ENCODE data around the gene CRYBA4.

The CRYBA4 gene

GRCh38 chr22:26667140-26667539 lies 45.4 kb downstream of the CRYBA4 start:
- no peak for DNase-seq (ENCODE audit: low read depth)
- H3K4me3 ChIP-seq (ENCODE audit: control insufficient read depth, low read depth, low read length): no peak overlapping the region
- no peak for TF ChIP-seq CTCF (conservative IDR thresholded peaks at IDR 0.05; ENCODE audit: control insufficient read depth, insufficient read depth, low read depth, low read length)

DNA sequence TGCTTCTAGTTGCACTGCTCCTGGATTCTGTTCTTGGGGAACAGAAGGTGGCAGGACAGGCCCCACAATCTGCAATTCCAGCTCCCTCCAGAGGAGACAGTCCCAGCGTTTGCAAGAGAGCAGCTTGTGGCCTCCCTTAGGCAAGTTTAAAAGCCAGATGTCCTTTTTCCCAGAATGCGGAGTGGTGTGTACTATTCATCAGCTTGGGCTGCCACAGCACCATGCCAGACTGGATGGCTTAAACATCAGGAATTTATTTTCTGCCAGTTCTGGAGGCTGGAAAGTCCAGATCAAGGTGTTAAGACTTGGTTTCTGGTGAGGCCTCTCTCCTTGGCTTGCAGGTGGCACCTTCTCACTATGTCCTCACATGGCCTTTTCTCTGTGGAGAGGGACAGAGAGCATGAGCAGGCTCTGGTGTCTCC lies 47.3 kb downstream of the CRYBA4 start:
- no peak overlapping the region for H3K4me3 ChIP-seq (ENCODE audit: control insufficient read depth, low read depth, low read length)
- peak; percentile 32 for TF ChIP-seq CTCF (conservative IDR thresholded peaks at IDR 0.05; ENCODE audit: control insufficient read depth, insufficient read depth, low read depth, low read length)
- DNase-seq (ENCODE audit: low read depth): peak; percentile 40

- no peak overlapping the region for H3K4me3 ChIP-seq (ENCODE audit: control insufficient read depth, low read depth, low read length)
- TF ChIP-seq CTCF (conservative IDR thresholded peaks at IDR 0.05; ENCODE audit: control insufficient read depth, insufficient read depth, low read depth, low read length): no peak
Measured at GRCh38 chr22:26670459-26670858, 48.7 kb downstream of the CRYBA4 start.

DNA sequence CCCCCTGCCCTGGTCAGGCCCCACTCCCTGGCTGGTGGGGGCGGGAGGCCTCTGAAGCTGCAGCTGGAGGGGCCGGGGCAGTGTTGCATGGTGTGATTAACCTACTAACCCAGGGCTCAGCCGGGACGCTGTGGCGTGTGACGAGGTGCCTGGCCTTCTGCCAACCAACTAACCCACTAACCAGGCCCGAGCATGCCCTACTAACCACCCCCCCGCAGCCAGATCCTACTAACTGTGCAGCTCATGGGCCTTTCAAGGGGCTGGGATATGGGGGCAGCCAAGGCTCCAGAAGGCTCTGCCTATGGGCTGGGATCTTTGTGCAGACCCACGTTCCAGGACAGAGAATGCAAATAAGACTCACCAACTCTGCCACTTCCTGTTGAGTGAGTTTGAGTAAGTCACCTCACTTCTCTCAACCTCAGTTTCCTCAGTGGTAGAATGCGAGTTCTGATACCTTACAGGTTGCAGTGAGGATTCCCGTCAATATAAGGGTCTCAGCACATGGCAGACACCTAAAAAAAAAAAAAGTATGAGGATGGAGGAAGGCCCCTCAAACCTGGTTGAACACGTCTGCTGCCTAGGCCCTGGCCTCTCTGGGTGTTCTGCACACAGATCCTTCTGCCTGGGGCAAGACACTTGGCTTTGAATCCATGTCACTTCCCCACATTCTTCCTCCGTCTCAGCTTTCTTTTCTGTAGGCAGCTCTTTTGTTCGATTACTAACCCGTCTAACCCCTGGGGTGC lies 49.7 kb downstream of the CRYBA4 start:
- DNase-seq (ENCODE audit: low read depth): no peak
- no peak overlapping the region for H3K4me3 ChIP-seq (ENCODE audit: control insufficient read depth, low read depth, low read length)
- TF ChIP-seq CTCF (conservative IDR thresholded peaks at IDR 0.05; ENCODE audit: control insufficient read depth, insufficient read depth, low read depth, low read length): no peak

More at GRCh38 chr22:26670459-26670858, 48.7 kb downstream of the CRYBA4 start:
- no peak for DNase-seq (ENCODE audit: low read depth)

GRCh38 chr22:26672060-26672471 lies 50.3 kb downstream of the CRYBA4 start:
- no peak for DNase-seq (ENCODE audit: low read depth)
- peak overlapping the region; percentile 90 for H3K4me3 ChIP-seq (ENCODE audit: control insufficient read depth, low read depth, low read length)
- no peak for TF ChIP-seq CTCF (conservative IDR thresholded peaks at IDR 0.05; ENCODE audit: control insufficient read depth, insufficient read depth, low read depth, low read length)

DNA sequence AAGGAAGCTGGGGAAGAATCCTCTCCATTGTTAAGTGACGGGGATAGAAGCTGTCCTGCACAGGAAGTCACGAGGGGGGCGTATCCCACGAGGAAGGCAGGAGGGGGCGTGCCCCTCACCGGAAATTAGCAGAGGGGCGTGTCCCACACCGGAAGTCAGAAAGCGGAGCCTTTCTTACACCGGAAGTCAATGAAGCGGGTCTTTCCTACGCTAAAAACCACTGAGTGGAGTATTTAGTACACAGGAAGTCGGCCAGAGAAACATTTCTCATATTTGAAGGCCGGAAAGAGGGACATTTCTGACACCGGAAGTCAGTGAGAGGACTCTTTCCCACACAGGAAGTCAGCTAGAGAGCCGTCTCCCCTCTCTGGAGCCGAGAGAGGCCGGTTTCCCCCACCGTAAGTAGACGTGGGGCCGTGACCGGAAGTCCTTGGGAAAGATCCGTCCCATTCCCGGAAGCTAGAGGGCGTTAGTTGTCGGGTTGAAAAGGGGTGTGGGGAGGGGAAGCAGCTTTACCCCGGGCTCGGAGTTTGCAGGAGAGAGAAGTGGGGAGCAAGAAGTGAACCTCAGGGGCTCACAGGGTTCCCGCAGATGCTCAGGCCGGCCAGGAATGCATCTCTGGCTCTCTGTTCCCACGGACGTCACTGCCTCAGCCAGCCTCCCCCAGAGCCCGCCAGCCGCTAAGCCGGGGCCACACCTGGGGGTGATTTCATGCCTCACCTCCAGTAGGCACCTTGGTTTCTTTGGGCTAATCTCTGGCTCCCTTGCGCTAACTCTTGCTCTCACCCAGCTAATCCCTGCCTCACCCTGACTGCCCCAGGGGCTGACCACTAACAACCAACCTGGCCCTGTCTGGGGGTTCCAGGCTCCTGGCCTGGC lies 51.1 kb downstream of the CRYBA4 start:
- peak; percentile 44 for TF ChIP-seq CTCF (conservative IDR thresholded peaks at IDR 0.05; ENCODE audit: control insufficient read depth, insufficient read depth, low read depth, low read length)
- DNase-seq (ENCODE audit: low read depth): peak; percentile 92
- peak overlapping the region; percentile 90 for H3K4me3 ChIP-seq (ENCODE audit: control insufficient read depth, low read depth, low read length)
